ENCODE measurements around the gene FAM107B.
"Not testable (repeated sequence)": the region's sequence is repeated elsewhere in the genome, so short reads cannot be mapped to it uniquely, and the experiment has no call there.

FAM107B gene

DNA sequence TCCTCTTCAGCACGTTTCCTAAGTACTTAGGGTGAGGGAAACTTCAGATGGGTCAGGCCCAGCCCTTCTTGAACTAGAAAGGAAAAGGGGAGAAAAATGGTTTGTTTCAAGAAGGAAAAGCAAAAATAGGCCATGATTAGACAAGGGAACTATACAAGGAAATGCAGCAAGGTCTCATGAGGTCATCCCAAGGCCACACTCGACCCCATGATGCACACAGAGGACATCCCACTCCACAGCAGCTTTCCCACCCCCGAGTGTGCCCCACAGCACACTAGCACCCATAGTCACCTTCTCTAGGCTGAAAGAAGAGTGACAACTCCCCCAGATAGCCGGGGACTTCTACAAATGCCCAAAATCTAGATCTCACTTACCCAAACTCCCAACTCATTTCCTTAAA lies 173.4 kb downstream of the FAM107B start:
- DNase-seq (ENCODE audit: low read depth) = no peak

DNA sequence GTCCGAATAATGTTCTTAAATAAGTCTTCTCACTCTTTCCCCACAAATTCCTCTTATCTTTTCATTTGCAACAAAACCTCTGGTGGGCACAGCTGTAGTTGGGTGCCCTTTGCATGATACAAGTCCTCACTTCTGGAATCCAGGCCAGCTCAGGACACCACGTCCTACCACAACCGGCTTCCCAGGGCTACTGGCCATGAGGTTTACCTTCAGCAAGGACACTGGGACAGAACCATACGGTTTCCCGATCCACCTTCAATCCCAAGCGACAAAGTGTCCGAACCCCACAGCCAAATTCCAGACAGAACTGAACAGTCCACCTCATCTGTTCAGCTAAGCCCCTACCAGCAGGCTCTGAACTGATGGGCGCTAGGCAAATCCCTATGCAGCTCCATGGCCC lies 174.6 kb downstream of the FAM107B start:
- DNase-seq (ENCODE audit: low read depth) = no peak

DNA sequence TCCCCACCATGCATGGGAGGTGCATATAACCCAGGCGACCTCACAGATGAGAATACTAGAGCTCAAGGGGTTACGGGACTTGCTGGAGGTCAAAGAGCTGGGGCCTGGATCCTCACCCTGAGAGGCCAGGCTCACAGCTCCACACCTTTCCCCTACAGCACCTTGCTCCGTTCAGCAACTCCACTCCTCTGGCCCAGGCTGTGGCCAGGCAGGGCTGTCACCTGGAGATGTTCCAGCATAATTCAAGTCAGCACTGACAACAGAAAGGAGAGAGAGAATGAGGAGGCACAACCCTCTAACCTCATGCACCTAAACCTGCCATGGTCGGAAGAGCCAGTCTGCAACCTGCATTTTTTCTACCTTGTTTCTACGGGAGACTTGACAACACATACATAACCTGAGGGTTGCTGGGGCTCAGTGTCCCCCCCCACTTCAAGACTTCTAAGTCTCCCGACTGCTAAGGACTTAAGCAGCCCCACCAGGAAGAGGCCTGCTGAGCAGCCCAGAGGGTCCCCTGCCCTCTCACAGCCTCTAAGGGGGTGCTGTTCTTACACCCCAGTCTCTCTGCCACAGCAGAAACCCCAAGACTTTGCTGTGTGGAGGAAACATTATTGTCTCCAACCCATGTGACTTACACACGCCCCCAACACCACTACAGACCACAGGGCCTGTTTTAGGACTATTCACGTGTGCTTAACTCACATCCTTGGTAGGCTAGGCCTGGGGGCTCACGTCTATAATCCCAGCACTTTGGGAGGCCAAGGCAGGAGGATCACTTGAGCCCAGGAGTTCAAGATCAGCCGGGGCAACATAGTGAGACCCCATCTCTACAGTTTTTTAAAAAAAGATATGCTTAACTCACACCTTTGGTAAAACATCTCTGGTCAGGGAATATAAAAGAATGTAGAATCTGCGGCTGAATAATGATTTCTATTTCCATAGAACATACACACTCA lies 175.6 kb downstream of the FAM107B start:
- DNase-seq (ENCODE audit: low read depth) = no peak

DNA sequence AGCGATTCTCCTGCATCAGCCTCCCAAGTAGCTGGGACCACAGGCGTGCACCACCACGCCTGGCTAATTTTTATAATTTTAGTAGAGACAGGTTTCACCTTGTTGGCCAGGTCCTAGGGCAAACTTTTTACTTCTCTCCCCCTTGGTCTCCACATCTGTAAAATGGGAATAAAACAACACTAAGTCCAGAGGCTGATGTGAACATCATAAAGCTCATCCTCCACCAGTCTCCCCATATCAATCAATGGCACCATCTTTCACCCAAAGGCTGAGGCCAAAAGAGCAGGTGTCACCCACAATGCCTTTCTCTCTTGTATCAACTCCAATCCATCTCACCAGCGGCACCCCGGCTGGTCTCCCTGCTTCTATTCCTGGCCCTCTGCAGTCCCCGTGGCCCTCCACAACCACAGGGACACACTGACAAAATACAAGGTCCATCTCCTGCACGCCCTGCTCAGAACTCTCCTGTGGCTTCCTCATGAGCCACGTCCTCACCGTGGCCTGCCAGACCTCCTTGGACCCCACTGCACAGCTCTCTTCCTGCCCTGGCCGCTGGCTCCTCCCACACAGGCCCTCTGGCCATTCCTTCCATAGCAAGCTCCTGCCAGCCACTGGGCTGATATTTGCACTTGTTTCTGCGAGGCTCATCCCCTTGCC lies 179.0 kb downstream of the FAM107B start:
- DNase-seq (ENCODE audit: low read depth) = no peak

DNA sequence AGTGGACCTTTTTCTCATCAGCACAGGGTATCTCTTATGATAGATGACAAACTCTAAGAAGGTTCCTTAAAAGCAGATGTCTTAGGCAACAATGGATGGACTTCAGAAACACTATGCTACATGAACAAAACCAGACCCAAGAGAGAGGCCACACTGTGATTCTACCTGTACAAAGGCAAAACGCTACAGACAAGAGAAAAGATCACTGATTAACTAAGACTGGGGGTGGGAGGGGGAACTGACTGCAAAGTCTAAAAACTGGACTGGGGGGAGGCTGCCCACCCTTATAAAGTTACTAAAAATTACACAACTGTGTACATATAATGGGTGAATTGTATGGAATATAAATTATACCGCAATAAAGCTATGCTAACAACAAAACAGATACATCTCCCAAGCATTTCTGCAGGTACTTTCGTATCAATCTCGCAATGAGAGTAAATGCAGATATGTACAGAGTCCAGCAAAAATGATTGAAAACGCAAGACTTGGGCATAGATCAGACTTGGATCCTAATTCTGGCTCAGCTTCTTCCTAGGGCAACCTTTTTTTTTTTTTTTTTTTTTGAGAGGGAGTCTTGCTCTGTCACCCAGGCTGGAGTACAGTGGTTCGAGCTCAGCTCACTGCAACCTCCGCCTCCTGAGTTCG lies 179.7 kb downstream of the FAM107B start:
- DNase-seq (ENCODE audit: low read depth) = no peak

DNA sequence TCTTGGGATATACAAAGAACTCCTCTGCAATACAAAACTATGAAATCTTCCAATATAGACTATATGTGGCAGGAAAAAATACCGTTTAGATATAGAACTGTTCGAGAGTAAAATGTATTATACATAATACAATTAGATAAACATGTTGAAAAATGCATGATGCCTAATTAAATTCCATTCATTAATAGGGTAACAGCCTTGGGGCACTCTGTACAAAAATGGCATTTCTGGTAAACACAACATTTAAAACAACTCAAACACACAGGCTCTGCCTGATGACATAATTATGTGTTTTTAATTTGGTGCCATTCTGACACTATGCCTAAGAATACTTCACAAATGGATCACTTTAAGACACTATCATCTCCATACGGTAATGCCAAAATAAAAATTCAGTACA lies 180.9 kb downstream of the FAM107B start:
- no peak for DNase-seq (ENCODE audit: low read depth)

DNA sequence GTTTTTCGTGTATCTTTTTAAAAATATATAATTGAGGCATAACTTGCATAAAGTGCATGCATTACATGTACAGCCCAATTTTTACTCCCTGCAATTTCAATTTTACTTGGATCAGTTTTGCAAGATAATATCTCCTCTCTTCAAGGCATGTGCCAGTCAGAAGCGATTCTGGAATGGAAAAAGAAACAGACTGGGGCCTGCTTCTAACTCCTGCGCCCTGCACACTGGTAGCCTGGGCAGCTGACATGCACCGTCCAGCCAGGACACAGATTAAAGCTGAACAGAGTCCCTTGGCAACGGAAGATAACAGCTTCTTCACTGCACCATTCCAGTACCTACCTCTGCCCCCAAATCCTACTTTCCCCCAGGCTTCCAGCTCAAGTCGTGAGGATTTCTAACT lies 182.1 kb downstream of the FAM107B start:
- no peak for DNase-seq (ENCODE audit: low read depth)

DNA sequence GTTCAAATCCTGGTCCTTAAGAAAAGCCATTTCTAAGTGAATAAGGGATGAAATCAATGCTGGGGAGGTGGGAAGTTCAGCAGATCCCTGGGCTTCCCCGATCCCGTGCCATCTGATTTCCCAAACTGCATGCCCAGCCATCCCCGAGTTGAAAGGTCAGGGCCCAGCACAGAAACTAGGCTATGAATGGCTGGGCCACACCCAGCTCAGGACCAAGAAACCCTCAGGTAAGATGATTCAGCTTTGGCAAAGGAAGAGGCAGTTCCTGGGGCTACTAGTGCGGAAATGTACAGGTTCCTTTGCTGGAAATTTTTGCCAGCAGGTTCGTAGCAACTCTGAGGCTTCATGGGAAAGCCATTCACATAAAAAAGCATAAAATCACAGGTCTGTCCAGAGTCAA lies 182.7 kb downstream of the FAM107B start:
- no peak for DNase-seq (ENCODE audit: low read depth)

DNA sequence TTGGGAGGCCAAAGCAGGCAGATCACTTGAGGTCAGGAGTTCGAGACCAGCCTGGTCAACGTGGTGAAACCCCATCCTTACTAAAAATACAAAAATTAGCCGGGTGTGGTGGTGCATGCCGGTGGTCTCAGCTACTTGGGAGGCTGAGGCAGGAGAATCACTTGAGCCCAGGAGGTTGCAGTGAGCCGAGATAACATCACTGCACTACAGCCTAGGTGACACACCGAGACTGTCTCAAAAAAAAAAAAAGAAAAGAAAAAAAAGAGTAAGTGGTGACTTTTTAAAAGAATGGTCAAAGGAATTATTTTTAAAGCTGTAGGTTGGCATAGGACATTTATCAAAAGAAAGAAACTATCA lies 185.8 kb downstream of the FAM107B start:
- not testable (repeated sequence) for DNase-seq (ENCODE audit: low read depth)

DNA sequence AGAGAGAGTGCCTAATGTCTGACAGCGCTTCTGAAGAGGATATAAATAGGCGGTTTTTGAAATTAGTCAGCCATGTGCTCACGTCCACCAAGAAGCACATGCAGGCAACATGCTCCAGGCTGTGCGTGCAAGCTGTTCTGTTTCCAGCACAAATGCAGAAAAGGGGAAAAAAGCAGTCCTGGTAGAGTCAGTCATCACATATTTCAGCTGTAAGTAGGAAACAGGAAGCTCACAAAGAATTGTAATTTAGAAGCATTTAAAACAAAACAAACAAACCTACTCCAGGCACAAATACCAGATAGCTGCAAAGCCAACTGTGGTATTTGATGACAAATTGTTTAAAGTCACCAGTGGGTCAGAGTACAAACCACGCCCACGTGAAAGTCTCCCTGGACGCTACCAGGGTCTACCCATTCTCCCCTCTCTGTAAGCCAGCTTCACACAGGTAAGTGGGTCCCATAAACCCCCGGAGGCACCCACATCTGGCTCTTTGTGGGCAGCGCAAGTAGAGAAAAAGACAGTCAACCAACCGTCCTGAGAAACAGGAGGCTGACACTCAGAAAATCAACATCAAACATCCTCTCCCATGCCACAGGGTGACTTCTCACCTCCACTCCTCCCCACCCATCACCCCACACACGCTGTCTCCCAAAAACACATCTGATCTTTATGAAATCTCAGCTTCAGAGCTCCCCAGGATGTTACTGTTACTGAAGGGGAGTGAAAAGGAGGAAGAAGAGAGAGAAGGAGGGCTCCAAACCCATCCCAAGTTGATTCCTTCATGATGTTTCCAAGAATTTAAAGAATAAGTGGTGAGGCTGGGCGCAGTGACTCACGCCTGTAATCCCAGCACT lies 186.4 kb downstream of the FAM107B start:
- DNase-seq (ENCODE audit: low read depth) = no peak

DNA sequence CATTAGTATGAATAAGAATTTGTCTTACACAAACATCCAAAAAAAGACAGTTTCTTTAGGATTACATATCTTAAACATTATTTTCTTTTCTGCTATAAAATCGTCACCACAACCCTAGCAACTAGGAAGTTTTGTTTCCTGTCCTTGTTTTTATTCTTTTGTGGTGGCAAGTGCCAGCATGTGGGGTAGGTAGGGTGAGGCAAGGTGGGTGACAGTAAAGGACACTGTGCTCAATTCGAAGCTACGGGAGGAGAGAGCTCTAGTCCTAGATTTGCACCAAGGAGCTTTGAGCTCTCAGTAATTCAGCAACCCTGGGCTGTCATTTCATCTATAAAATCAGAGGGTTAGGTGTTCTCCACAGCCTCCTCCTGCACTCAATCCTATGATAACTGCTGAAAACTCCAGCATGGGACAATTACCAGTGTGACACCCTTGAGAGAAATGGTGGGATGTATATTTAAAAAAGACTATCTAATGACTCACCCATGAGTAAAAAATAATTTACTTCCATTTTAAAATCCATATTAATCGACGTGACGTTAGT lies 187.1 kb downstream of the FAM107B start:
- no peak for DNase-seq (ENCODE audit: low read depth)

DNA sequence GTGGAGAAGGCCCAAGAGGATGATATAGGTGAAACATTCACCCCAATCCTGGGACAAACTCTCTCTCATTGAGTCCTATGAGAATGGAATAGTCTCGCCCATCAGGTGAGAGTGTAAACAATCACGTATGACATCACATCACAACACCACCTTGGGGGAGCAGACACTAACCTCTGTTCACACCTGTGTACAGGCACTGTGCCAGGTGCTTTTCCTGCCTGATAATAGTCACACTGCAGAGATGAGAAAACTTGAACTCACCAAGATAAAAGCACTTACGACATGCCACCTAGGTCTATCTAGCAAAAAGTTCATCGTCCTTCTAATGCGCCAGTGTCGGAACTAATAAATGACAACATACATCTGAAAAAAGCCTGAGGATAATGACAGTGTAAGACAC lies 187.8 kb downstream of the FAM107B start:
- peak; percentile 47 for DNase-seq (ENCODE audit: low read depth)

DNA sequence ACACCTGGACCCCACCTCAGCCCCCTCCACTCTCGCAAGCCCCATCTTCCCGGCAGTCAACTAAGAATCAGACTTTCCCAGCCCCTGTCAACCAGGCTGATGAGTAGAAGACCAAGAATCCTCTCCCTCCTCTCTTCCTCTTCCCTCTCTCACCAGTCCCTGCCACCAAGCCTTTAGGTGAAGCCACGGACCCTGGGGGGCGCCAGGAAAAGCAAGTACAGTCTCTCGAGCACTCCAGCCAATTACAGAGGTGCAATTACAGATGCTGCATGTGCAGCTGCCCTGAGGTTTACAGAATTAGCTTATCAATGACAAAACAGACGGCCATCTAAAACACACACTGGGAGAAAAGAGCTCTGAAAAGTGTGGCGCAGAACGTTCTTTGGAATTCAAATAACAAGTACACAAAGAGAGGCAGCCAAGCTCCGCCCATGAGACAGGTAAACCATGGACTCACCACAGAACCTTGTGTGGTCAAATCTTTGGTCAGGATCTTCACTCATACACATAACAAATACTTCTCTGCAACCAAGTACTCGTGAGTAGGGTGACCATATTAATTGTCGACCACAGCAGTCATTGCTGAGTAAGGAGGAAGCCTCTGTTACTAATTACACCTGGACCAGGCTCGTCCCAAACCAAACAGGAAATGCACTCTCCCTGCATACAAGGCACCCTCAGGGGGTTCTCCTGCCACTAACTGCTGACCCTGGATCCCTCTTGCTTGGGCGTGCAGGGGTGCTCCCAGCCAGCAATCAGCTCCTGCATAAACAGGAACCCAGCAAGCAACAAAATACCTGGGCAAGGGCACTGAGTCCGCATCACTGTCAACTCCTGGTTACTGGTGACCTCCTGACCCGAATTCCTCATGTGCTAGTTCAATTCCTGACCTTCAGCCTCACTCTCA lies 189.2 kb downstream of the FAM107B start:
- DNase-seq (ENCODE audit: low read depth) = no peak

DNA sequence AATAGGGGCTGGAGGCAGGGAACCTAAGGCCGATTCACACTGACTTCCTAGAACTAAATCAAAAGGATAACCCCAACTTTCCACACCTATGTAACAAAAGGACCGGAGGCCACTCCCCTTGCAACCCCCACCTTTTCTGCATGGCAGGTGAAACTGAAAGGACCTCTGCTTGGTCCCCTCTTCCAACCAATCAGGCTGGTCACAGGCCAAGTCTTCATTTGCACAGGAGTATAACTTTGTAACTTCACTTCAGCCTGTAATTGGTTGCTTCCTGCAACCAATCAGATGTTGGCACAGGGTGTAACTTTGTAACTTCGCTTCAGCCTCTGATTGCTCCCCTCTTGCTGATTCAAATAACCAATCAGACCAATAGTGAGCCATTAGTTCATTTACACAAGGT lies 190.0 kb downstream of the FAM107B start:
- no peak for DNase-seq (ENCODE audit: low read depth)

DNA sequence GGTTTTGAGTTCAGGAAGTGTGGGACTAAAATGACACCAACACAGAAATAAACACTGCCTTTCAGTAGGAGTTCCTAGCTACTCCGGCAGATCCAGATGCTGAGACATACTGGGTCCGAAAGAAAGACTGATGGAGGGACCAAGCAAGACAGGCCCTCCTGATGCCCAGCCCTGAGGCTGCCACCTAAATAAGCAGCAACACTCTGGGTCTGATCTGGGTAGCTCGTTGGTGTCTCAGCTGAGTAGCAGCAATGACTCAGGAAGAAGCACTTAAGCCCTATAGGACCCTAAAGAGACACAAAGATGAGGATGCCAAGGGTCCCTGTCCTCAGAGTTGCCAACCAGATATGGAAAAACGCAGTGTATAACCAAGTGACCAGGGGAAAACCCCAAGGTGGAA lies 190.7 kb downstream of the FAM107B start:
- no peak for DNase-seq (ENCODE audit: low read depth)

DNA sequence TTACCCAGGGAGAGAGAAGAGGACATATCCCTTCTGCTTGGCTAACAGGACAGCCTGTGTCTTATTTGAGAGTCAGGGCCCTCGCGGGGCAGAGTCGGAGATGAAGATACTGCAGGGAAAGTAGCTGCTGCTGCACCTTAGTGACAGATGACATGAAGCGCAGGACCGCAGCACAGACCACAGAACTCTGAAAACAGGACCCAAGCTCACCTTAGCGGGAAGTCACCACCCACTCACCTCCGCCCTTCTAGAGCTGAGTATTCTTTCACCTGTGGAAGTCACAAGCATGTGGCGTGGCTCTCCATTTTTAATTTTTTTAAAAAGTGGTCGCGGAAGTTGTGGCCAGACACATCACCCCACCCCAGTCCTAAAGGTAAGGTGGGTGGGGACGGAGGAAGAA lies 191.4 kb downstream of the FAM107B start:
- DNase-seq (ENCODE audit: low read depth) = peak; percentile 66

DNA sequence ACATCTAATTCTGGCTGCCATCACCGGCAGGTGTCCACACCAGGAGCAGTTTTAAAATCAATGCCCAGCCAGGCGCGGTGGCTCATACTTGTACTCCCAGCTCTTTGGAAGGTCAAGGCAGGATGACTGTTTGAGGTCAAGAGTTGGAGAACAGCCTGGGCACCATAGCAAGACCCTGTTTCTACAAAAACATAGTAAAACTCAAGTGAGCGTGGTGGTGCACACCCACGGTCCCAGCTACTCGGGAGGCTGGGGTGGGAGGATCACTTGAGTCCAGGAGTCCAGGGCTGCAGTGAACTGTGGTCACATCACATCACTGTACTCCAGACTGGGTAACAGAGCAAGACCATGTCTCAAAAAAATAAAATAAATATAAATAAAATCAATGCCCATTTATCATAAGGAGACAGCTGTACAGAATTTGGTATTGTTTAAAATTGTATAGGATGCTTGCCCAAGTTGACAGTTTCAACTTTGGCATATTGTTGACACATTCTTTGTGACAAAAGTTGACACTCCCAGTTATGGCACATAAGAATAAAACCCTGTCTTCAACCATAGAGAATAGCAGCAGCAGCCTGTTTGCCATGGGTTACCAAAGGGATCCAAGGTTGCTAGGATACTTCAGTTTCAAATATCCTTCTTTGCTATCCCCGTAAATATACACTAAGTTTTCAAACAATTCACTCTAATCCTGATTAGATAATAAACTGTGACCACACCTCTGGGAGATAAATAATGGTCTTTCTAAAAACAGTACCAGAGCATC lies 193.0 kb downstream of the FAM107B start:
- DNase-seq (ENCODE audit: low read depth) = no peak

DNA sequence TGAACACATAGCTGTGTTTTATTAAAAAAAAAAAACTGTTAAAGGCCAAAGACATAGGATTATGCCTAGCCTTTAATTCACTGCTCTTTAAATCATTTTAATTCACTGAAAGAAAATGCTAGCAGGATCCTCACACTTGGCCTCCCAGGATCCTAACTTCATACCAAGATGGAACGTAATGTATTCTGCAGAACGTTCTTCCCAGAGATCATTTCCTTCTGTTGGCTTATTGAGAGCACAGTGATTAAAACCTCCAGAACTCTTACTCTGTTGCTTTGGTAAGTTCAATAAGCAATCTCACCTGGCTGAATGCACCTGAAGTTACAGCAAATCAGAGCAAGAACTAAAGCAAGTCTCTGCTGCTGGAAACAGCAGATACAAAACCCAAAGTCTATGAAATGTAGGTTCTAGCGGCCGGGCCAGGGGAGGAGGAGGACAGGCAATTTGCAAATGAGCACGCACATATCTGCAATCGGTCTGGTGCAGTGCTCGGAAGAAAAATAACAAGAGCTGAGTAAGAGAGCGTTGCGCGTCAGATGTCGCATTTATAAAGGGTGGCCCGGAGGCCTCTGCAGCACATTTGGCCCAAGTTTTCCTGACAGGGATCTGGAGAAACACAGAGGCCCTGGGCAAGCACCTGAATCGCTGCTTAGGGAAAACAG lies 193.9 kb downstream of the FAM107B start:
- no peak for DNase-seq (ENCODE audit: low read depth)

DNA sequence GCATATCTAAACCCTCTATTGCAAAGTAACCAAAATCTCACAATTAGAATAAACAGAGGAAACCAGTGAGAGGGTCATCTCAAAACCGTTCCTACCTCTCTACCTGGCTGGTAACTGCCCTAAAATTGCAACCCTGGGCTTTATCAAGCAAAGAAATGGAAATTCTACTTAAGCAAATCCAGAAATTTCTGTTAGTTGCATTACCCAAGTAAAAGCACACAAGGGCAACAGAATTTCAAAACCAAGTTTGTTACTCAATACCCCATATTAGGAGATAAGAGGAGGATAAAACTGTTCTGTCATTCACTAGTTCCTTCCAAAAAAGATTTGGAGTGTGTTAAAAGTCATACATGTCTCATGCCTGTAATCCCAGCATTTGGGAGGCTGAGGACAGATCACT lies 195.3 kb downstream of the FAM107B start:
- no peak for DNase-seq (ENCODE audit: low read depth)
